Measurements from ENCODE around the gene GRAMD1A.
"Not testable (repeated sequence)": the region's sequence is repeated elsewhere in the genome, so short reads cannot be mapped to it uniquely, and the experiment has no call there.

Gene GRAMD1A

DNA sequence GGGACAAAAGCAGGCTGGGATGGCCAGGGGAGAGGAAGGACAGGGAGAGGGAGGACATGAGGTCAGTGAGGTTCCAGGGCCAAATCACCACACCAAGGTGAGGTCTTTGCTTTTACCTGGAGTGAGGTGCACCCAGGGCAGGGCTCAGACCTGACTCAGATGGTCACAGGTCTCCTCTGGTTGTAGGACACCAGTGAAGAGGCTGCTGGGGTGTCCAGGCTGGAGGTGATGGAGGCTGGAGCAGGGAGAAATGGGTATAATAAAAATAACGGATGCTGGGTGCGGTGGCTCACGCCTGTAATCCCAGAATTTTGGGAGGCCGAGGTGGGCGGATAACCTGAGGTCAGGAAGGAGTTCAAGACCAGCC, 6.9 kb downstream of the GRAMD1A start:
- no peak overlapping the region for H3K4me3 ChIP-seq (ENCODE audit: low read length)
- H3K9me3 ChIP-seq (ENCODE audit: insufficient read depth, low read depth, low read length), result no peaks in the 10 kb centered on the region
- H3K27ac ChIP-seq (ENCODE audit: low read length), result no peak overlapping the region
- H3K4me1 ChIP-seq (ENCODE audit: insufficient read depth, low read length), result peaks cover 7% of the 10 kb centered on the region
- no peaks in the 10 kb centered on the region for H3K27me3 ChIP-seq (ENCODE audit: insufficient read depth, low read length)
- no peak overlapping the region for H3K9ac ChIP-seq (ENCODE audit: low read depth, low read length)
- peaks cover 74% of the 10 kb centered on the region for H3K36me3 ChIP-seq (ENCODE audit: insufficient read depth, low read depth, low read length)

- H3K4me1 ChIP-seq (ENCODE audit: insufficient read depth, low read length); H3K9ac ChIP-seq (ENCODE audit: low read depth, low read length); H3K9me3 ChIP-seq (ENCODE audit: insufficient read depth, low read depth, low read length); H3K4me3 ChIP-seq (ENCODE audit: low read length); H3K27ac ChIP-seq (ENCODE audit: low read length); H3K27me3 ChIP-seq (ENCODE audit: insufficient read depth, low read length): not testable (repeated sequence)
- peaks cover 76% of the 10 kb centered on the region for H3K36me3 ChIP-seq (ENCODE audit: insufficient read depth, low read depth, low read length)
These were observed 7.3 kb downstream of the GRAMD1A start for GRCh38 chr19:35007427-35007826.

GRCh38 chr19:35008891-35009341, 8.8 kb downstream of the GRAMD1A start:
- Histone ChIP-seq H3K4me1 (ENCODE audit: insufficient read depth, low read length) (no peaks in the 10 kb centered on the region), H3K9ac (ENCODE audit: low read depth, low read length) (no peak overlapping the region), H3K27me3 (ENCODE audit: insufficient read depth, low read length) (no peaks in the 10 kb centered on the region), H3K9me3 (ENCODE audit: insufficient read depth, low read depth, low read length) (no peaks in the 10 kb centered on the region), H3K27ac (ENCODE audit: low read length) (no peak overlapping the region), H3K36me3 (ENCODE audit: insufficient read depth, low read depth, low read length) (peaks cover 81% of the 10 kb centered on the region), H3K4me3 (ENCODE audit: low read length) (no peak overlapping the region)

DNA sequence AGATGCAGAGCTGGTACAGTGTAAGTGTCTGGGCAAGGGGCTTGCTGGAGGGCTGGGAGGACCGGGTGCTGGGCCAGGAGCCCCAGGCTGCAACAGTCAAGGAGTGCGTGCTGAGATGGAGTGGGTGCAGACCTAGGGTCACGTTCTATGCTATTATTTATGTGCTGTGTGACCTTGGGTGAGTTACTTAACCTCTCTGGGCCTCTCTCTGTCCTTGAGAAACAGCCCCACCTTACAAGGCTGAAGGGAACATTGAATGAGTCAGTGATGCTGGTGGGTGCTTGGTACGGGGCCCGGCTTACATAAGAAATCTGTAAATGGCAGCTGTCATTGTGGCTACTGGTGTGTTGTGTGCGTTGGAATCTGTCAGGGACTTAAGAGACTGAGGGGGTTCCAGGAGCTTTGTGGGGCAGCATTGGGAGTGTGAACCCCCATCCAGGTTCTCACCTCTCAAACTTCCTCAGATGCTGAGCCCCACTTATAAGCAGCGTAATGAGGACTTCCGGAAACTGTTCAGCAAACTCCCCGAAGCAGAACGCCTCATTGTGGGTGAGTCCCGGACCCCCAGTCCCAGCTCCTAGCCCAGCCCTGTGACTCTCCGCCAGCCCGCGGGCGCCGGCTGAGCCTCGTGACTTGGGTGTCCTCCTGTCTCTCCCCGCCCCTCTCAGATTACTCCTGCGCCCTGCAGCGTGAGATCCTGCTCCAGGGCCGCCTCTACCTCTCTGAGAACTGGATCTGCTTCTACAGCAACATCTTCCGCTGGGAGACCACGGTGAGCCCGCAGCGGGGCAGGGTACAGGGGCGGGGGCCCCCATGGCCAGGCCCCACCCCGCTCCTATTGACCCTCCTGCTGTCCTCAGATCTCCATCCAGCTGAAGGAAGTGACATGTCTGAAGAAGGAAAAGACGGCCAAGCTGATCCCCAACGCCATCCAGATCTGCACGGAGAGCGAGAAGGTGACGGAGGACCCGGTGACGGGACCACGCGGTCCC, 9.6 kb downstream of the GRAMD1A start:
- Histone ChIP-seq H3K9ac (ENCODE audit: low read depth, low read length) (no peak overlapping the region), H3K27me3 (ENCODE audit: insufficient read depth, low read length) (no peaks in the 10 kb centered on the region), H3K4me3 (ENCODE audit: low read length) (no peak overlapping the region), H3K4me1 (ENCODE audit: insufficient read depth, low read length) (no peaks in the 10 kb centered on the region), H3K9me3 (ENCODE audit: insufficient read depth, low read depth, low read length) (no peaks in the 10 kb centered on the region), H3K27ac (ENCODE audit: low read length) (no peak overlapping the region), H3K36me3 (ENCODE audit: insufficient read depth, low read depth, low read length) (peaks cover 81% of the 10 kb centered on the region)

- H3K4me3 ChIP-seq (ENCODE audit: low read length), result no peak overlapping the region
- H3K9me3 ChIP-seq (ENCODE audit: insufficient read depth, low read depth, low read length), result no peaks in the 10 kb centered on the region
- H3K4me1 ChIP-seq (ENCODE audit: insufficient read depth, low read length), result no peaks in the 10 kb centered on the region
- H3K27me3 ChIP-seq (ENCODE audit: insufficient read depth, low read length), result no peaks in the 10 kb centered on the region
- no peak overlapping the region for H3K27ac ChIP-seq (ENCODE audit: low read length)
- H3K9ac ChIP-seq (ENCODE audit: low read depth, low read length), result no peak overlapping the region
- H3K36me3 ChIP-seq (ENCODE audit: insufficient read depth, low read depth, low read length), result peaks cover 84% of the 10 kb centered on the region
These were observed 11.1 kb downstream of the GRAMD1A start for GRCh38 chr19:35011091-35011689.

DNA sequence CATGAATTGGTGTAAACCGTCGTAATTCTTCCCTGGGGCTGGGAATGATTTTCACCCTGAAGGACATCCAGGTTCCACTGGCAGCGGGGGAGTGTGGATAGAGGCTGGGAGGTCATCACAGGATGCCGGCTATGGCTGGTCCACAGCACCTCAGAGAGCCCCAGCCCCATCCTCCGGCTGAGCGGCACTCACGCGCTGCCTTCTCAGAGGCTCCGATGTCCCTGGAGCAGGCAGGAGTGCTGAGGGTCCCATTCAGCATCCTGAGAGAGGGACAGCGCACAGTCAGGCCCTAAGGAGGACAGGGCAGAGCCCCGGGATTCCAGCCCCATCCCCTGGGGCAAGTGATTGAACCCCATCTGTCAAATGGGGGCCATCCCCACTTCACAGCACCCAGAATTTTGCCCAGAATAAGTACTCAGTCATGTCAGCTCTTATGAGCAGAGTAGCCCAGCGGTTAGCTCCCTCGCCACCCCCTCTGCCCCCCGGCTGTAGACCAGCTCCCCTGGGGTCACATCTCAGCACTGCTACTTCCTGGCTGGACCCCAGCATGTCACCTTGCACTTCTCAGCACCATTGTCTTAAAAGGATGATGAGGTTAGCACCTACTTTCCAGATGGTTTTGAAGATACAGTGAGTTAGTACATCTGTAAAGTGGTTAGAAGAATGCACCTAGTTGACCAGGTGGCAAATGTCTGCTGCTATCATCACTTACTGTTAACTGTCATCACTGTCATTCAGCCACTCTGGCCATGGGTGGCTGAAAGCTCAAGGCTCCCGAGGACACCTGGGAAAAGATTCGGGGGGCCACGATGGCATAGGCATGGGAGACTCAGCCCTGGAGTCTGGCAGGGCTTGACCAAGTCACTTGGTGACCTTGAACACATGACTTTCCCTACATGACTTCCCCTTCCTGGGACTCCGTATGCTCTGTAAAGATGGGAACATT, 11.9 kb downstream of the GRAMD1A start:
- H3K27ac ChIP-seq (ENCODE audit: low read length), result no peak overlapping the region
- no peak overlapping the region for H3K4me3 ChIP-seq (ENCODE audit: low read length)
- no peaks in the 10 kb centered on the region for H3K27me3 ChIP-seq (ENCODE audit: insufficient read depth, low read length)
- H3K9ac ChIP-seq (ENCODE audit: low read depth, low read length), result no peak overlapping the region
- peaks cover 84% of the 10 kb centered on the region for H3K36me3 ChIP-seq (ENCODE audit: insufficient read depth, low read depth, low read length)
- H3K9me3 ChIP-seq (ENCODE audit: insufficient read depth, low read depth, low read length), result no peaks in the 10 kb centered on the region
- no peaks in the 10 kb centered on the region for H3K4me1 ChIP-seq (ENCODE audit: insufficient read depth, low read length)

DNA sequence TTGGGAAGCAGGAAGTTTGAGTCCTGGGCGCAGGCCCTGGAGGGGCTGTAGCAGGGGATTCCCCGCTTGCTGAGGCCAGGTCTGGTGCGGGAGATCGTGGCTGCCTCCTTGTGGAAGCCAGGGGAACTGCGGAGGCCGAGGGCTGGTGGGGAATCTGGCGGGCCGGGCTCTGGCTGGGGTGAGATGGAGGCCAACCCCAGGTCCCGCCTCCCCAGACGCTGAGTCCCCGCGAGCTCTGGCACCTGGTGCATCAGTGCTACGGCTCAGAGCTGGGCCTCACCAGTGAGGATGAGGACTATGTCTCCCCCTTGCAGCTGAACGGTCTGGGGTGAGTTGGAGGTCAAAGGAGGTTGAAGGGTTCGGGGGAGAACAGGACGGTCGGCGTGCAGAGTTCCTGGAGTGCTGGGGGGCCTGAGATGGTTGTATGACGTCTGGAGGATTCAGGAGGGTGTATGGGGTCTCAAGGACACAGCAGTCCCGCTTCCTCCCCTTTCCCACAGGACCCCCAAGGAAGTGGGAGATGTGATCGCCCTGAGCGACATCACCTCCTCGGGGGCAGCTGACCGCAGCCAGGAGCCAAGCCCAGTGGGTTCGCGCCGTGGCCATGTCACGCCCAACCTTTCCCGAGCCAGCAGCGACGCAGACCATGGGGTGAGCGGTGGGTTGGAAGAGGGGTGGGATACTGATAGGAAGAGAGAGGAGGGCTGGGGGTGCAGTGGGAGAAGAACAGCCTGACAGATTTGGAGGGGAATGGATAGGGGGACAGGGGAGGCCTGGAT, 13.1 kb downstream of the GRAMD1A start:
- Histone ChIP-seq H3K27ac (ENCODE audit: low read length) (no peak overlapping the region), H3K9me3 (ENCODE audit: insufficient read depth, low read depth, low read length) (no peaks in the 10 kb centered on the region), H3K36me3 (ENCODE audit: insufficient read depth, low read depth, low read length) (peaks cover 94% of the 10 kb centered on the region), H3K27me3 (ENCODE audit: insufficient read depth, low read length) (no peaks in the 10 kb centered on the region), H3K4me1 (ENCODE audit: insufficient read depth, low read length) (no peaks in the 10 kb centered on the region), H3K9ac (ENCODE audit: low read depth, low read length) (no peak overlapping the region), H3K4me3 (ENCODE audit: low read length) (no peak overlapping the region)

DNA sequence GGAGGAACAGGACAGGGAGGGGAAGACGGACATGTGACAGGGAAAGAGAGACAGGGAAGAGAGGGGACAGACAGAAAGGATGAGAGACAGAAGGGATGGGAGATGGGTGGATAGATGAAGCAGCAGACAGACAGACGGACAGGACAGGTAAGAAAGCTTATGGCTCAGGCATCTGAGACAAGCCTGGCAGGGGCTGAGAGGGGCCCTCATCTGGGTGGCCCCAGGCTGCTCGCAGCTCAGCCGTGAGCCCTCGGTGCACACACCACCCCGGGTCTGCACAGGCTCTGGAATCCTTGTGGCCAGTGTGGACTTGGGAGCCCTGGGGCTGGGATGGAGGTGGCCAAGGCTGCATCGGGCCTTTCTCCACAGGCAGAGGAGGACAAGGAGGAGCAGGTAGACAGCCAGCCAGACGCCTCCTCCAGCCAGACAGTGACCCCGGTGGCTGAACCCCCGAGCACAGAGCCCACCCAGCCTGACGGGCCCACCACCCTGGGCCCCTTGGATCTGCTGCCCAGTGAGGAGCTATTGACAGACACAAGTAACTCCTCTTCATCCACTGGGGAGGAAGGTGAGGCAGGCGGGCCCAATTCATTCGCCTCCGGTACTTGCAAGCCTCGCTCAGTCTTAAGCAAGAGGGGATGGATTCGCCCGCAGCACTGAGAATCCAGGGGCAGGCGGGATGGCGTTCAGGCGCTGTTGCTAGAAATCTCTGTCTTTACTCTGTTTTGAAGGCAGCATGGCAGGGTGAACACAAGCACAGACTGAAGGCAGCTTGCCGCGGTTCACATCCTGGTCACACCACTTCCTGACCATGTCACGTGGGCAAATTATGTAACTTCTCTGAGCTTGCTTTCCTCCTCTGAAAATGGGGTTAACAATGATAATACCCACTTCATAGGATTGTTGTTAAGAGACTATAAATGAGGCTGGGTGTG, 14.0 kb downstream of the GRAMD1A start:
- Histone ChIP-seq H3K4me3 (ENCODE audit: low read length) (no peak overlapping the region), H3K9ac (ENCODE audit: low read depth, low read length) (no peak overlapping the region), H3K27ac (ENCODE audit: low read length) (no peak overlapping the region), H3K27me3 (ENCODE audit: insufficient read depth, low read length) (no peaks in the 10 kb centered on the region), H3K36me3 (ENCODE audit: insufficient read depth, low read depth, low read length) (peaks cover 98% of the 10 kb centered on the region), H3K4me1 (ENCODE audit: insufficient read depth, low read length) (no peaks in the 10 kb centered on the region), H3K9me3 (ENCODE audit: insufficient read depth, low read depth, low read length) (no peaks in the 10 kb centered on the region)

DNA sequence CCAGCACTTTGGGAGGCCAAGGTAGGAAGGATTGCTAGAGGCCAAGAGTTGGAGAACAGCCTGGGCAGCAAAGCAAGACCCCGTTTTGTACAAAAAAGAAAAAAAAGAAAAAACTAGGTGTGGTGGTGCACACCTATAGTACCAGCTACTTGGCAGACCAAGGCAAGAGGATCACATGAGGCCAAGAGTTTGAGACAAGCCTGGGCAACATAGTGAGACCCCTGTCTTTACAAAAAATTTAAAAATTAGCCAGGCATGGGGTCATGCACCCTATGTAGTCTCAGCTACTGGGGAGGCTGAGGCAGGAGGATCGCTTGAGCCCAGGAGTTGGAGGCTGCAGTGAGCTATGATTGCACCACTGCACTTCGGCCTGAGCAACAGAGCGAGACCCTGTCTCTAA, 14.7 kb downstream of the GRAMD1A start:
- not testable (repeated sequence) for H3K4me3 ChIP-seq (ENCODE audit: low read length); H3K4me1 ChIP-seq (ENCODE audit: insufficient read depth, low read length)
- peaks cover 98% of the 10 kb centered on the region for H3K36me3 ChIP-seq (ENCODE audit: insufficient read depth, low read depth, low read length)

DNA sequence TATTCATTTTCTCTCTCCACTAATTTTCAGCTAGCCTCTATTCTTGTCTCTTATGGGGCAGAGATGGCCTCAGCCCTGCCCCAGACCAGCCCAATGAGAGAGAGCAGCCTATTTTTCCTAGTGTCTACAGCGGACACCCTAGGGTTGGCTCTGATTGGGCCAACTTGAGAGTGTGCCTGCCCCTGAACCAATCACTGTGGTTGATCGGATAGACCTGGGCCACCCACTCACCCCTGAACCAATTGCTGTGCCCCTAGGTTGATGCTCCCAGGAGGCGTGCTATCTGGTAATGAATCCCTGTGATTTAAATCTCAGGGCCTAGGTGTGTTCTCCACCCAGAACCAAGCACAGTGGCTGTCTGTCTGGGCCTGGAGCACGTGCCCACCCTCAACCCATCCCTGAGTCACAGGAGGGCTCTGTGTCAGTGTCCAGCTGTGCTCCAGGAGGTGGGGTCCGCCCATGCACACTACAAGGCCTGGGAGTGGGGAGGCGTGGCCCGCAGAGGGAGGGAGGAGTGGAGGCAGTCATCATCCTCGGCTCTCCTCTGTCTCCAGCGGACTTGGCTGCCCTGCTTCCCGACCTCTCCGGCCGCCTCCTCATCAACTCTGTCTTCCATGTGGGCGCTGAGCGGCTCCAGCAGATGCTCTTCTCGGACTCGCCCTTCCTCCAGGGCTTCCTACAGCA, 15.3 kb downstream of the GRAMD1A start:
- Histone ChIP-seq H3K27me3 (ENCODE audit: insufficient read depth, low read length) (no peaks in the 10 kb centered on the region), H3K4me1 (ENCODE audit: insufficient read depth, low read length) (no peaks in the 10 kb centered on the region), H3K36me3 (ENCODE audit: insufficient read depth, low read depth, low read length) (peaks cover 98% of the 10 kb centered on the region), H3K27ac (ENCODE audit: low read length) (no peak overlapping the region), H3K9me3 (ENCODE audit: insufficient read depth, low read depth, low read length) (no peaks in the 10 kb centered on the region), H3K4me3 (ENCODE audit: low read length) (no peak overlapping the region), H3K9ac (ENCODE audit: low read depth, low read length) (no peak overlapping the region)

More for the DNA sequence above, 14.7 kb downstream of the GRAMD1A start:
- H3K27ac ChIP-seq (ENCODE audit: low read length); H3K9ac ChIP-seq (ENCODE audit: low read depth, low read length); H3K9me3 ChIP-seq (ENCODE audit: insufficient read depth, low read depth, low read length); H3K27me3 ChIP-seq (ENCODE audit: insufficient read depth, low read length): not testable (repeated sequence)

Measured in iPS-20b (cell line).